Measurements from ENCODE around the gene PPP1R1B. TPM values are rescaled to one million over a fixed set of nuclear protein-coding genes. Genes with fewer than 3 reads are reported as not detected.
A peak's percentile ranks its signal among the peaks of the same experiment; 100 is the strongest.

Gene PPP1R1B
- total and polyA plus RNA-seq, 7 donors: 0.10 to 1.6 (median 0.29) TPM; not detected in 1

GRCh38 chr17:39606434-39607056, 20.2 kb upstream of the PPP1R1B start:
- H3K4me1 ChIP-seq: peaks cover 27% of the 10 kb centered on the region
- TF ChIP-seq CTCF (IDR thresholded peaks at IDR 0.05): no peak
- no peak overlapping the region for H3K27ac ChIP-seq
- no peaks in the 10 kb centered on the region for H3K9me3 ChIP-seq
- H3K4me3 ChIP-seq: peak overlapping the region; percentile 43
- DNase-seq: no peak
- peak in 3 of 4 donors; percentile 37 to 55 (median 40) for ATAC-seq
- H3K36me3 ChIP-seq (ENCODE audit: insufficient read depth in 1 of 2, low read depth in 1 of 2): no peaks in the 10 kb centered on the region
- intact Hi-C loops (cut with DNase I): no loop called here
- H3K27me3 ChIP-seq (ENCODE audit: insufficient read depth in 3 of 3, low read length in 2 of 3): peaks cover 0 to 83% (median 51%) of the 10 kb centered on the region in 3 donors
- WGBS, 3 donors: 0 to 1% (median 1%) methylated on average over 30 to 66 of the region's 66 CpGs

- peak in 1 of 4 donors; percentile 18 for ATAC-seq
- peaks cover 27% of the 10 kb centered on the region for H3K4me1 ChIP-seq
- TF ChIP-seq CTCF (IDR thresholded peaks at IDR 0.05): no peak
- DNase-seq: no peak
- WGBS, 3 donors: 1 to 3% (median 1%) methylated on average over 32 to 40 of the region's 40 CpGs
- H3K27me3 ChIP-seq (ENCODE audit: insufficient read depth in 3 of 3, low read length in 2 of 3): peaks cover 0 to 76% (median 47%) of the 10 kb centered on the region in 3 donors
- H3K9me3 ChIP-seq: no peaks in the 10 kb centered on the region
- H3K36me3 ChIP-seq (ENCODE audit: insufficient read depth in 1 of 2, low read depth in 1 of 2): no peaks in the 10 kb centered on the region
- H3K4me3 ChIP-seq: peak overlapping the region; percentile 43
- H3K27ac ChIP-seq: no peak overlapping the region
- intact Hi-C loops (cut with DNase I): no loop called here
Measured at GRCh38 chr17:39607057-39607850, 19.5 kb upstream of the PPP1R1B start.

GRCh38 chr17:39607851-39608130, 19.0 kb upstream of the PPP1R1B start, which contains the start of gene NEUROD2:
NEUROD2 (minus strand) TSS chr17:39607920; CDS start chr17:39606599, 1,321 bp downstream.
- WGBS, 3 donors: 1 to 4% (median 2%) methylated on average over 20 of the region's 20 CpGs
- H3K4me1 ChIP-seq: peaks cover 27% of the 10 kb centered on the region
- peak within 1 kb of the TSS; percentile 43 for H3K4me3 ChIP-seq
- intact Hi-C loops (cut with DNase I): no loop called here
- H3K27ac ChIP-seq: no peak within 1 kb of the TSS
- no peak for TF ChIP-seq CTCF (IDR thresholded peaks at IDR 0.05)
- no peaks in the 10 kb centered on the region for H3K36me3 ChIP-seq (ENCODE audit: insufficient read depth in 1 of 2, low read depth in 1 of 2)
- ATAC-seq (no peak), DNase-seq (no peak)
- H3K27me3 ChIP-seq (ENCODE audit: insufficient read depth in 3 of 3, low read length in 2 of 3): peaks cover 0 to 73% (median 50%) of the 10 kb centered on the region in 3 donors
- H3K9me3 ChIP-seq: no peaks in the 10 kb centered on the region

GRCh38 chr17:39608142-39608981, 18.4 kb upstream of the PPP1R1B start:
- intact Hi-C loops (cut with DNase I): no loop called here
- Histone ChIP-seq H3K36me3 (ENCODE audit: insufficient read depth in 1 of 2, low read depth in 1 of 2) (no peaks in the 10 kb centered on the region), H3K4me1 (peaks cover 27% of the 10 kb centered on the region), H3K27ac (no peak overlapping the region), H3K9me3 (no peaks in the 10 kb centered on the region), H3K4me3 (no peak overlapping the region), H3K27me3 (ENCODE audit: insufficient read depth in 3 of 3, low read length in 2 of 3) (peaks cover 0 to 70% (median 46%) of the 10 kb centered on the region in 3 donors)
- TF ChIP-seq CTCF (IDR thresholded peaks at IDR 0.05): no peak
- WGBS, 3 donors: 12 to 21% (median 17%) methylated on average over 14 to 15 of the region's 15 CpGs
- no peak for ATAC-seq
- no peak for DNase-seq
